Caco-2 (cell line): ENCODE results near the gene LENG1. TPM values are rescaled to one million over a fixed set of nuclear protein-coding genes. Genes with fewer than 3 reads are reported as not detected.

Experiments
- BruUV-seq: library from RNA; stranded (reverse); fragments of 400-500 nt; replicated peaks from 2 replicates; lab custom pipeline; 2021; lab: Mats Ljungman, UMichigan
- CTCF ChIA-PET: fragments of 300-600 bp; sonication (Branson Sonifier 250); formaldehyde crosslinking; loops from one replicate; lab custom pipeline; 2022; ENCODE audit warnings: antibody characterized with exemption; lab: Charles Lee
- POLR2A ChIA-PET: fragments of 300-600 bp; sonication (Branson Sonifier 250); formaldehyde crosslinking; loops from one replicate; lab custom pipeline; 2022; ENCODE audit warnings: antibody characterized with exemption; lab: Charles Lee
- DNase-seq, 2 experiments: peaks; one replicate each; pipeline versions ENCODE4 v3.0.0 to v3.0.0-alpha.2; 2020 to 2022
- H3K27me3 ChIP-seq: replicated peaks from 2 replicates; pipeline ENCODE4 v1.6.0; 2011; ENCODE audit warnings: low read length; ENCODE audit not compliant: control insufficient read depth, insufficient read depth
- H3K36me3 ChIP-seq: 2 replicates; pipeline ENCODE4 v1.5.1; 2011; ENCODE audit warnings: low read length; ENCODE audit not compliant: control insufficient read depth, insufficient read depth
- H3K4me1 ChIP-seq: fragments of 250-450 bp; sonication (Bioruptor Pico); 2 replicates; pipeline ENCODE4 v1.5.1; 2020; ENCODE audit warnings: mild to moderate bottlenecking
- H3K4me3 ChIP-seq: 2 replicates; pipeline ENCODE4 v1.5.1; 2011; ENCODE audit warnings: low read depth, mild to moderate bottlenecking, control low read depth, low read length
- H3K9me3 ChIP-seq: fragments of 250-450 bp; sonication (Bioruptor Pico); 2 replicates; pipeline ENCODE4 v1.5.1; 2020; ENCODE audit warnings: mild to moderate bottlenecking, moderate library complexity
- H3K27ac Mint-ChIP-seq: one replicate; pipeline ENCODE4 v1.8.0; 2022; ENCODE audit warnings: mixed read lengths; ENCODE audit not compliant: unreplicated experiment
- H3K27me3 Mint-ChIP-seq: one replicate; pipeline ENCODE4 v1.8.0; 2022; ENCODE audit warnings: mixed read lengths; ENCODE audit not compliant: insufficient read depth, unreplicated experiment
- H3K36me3 Mint-ChIP-seq: one replicate; pipeline ENCODE4 v1.8.0; 2022; ENCODE audit warnings: mild to moderate bottlenecking, mixed read lengths; ENCODE audit not compliant: insufficient read depth, unreplicated experiment
- H3K4me1 Mint-ChIP-seq: one replicate; pipeline ENCODE4 v1.8.0; 2022; ENCODE audit warnings: low read depth, mixed read lengths; ENCODE audit not compliant: unreplicated experiment
- H3K4me3 Mint-ChIP-seq: one replicate; pipeline ENCODE4 v1.8.0; 2022; ENCODE audit warnings: mild to moderate bottlenecking, moderate library complexity, mixed read lengths; ENCODE audit not compliant: unreplicated experiment
- H3K9me3 Mint-ChIP-seq: one replicate; pipeline ENCODE4 v1.8.0; 2022; ENCODE audit warnings: mixed read lengths; ENCODE audit not compliant: unreplicated experiment
- CTCF ChIP-seq, 2 experiments: fragments of 200-600 bp in 1 of 2; IDR thresholded peaks; 1 replicate in 1 of 2; 2 replicates in 1 of 2; pipeline versions ENCODE4 v1.5.1 to v1.8.0; 2011 to 2022; ENCODE audit warnings: antibody characterized with exemption in 1 of 2, control low read depth in 1 of 2, inconsistent platforms in 1 of 2, low read depth in 1 of 2, low read length in 1 of 2, mild to moderate bottlenecking in 1 of 2, moderate library complexity in 1 of 2; ENCODE audit not compliant: insufficient read depth in 1 of 2, severe bottlenecking in 1 of 2, unreplicated experiment in 1 of 2
- intact Hi-C: fragments of 100-400 bp; cut with micrococcal nuclease; formaldehyde crosslinking; loops from one replicate; pipeline ENCODE4 v1.10.0; 2022; ENCODE audit not compliant: unreplicated experiment
- total RNA-seq: library from RNA; stranded (reverse); gene quantifications from 2 replicates; pipeline ENCODE4 v1.2.3, GENCODE V29; 2022

The LENG1 gene
- total RNA-seq, 1 experiment from 2014 or later, result 6.9 TPM

DNA sequence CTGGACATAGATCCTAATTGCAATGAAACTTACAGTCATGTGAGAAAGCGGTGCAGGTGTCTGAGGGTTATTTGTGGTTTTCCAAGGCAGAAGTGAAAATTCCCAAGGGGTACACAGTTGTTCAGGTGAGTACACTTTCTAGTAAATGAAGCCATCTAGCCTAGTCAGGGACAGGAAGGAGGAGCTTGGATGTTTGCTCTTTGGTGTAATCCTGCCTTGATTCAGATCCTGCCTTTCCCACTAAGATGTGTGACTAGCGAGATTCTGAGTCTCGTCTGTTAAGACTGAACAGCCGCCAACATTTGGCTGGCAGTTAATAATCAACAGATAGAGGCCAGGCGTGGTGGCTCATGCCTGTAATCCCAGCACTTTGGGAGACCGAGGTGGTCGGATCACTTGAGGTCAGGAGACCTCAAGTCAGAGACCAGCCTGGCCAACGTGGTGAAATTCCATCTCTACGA lies 43.7 kb upstream of the LENG1 start:
- POLR2A ChIA-PET, result interaction anchor here (0.9 to 1.4 kb wide), 3 partner anchors 9 to 14 kb away, joined by 4 to 6 read pairs (median 5); partner anchors contain the start of genes MBOAT7 and TSEN34
- H3K27me3 ChIP-seq, result no peaks in the 10 kb centered on the region
- Mint-ChIP-seq H3K4me1 (peaks cover 37% of the 10 kb centered on the region), H3K9me3 (no peaks in the 10 kb centered on the region), H3K27me3 (no peaks in the 10 kb centered on the region), H3K36me3 (peaks cover 87% of the 10 kb centered on the region), H3K4me3 (peak overlapping the region; percentile 89), H3K27ac (peak overlapping the region; percentile 41)
- no peak for DNase-seq
- H3K4me3 ChIP-seq, result no peak overlapping the region; the same call in 1 of the 2 replicates
- no peaks in the 10 kb centered on the region for H3K9me3 ChIP-seq
- intact Hi-C loops, result no loop called here
- TF ChIP-seq CTCF (IDR thresholded peaks at IDR 0.05; ENCODE audit: insufficient read depth in 1 of 2, low read depth in 1 of 2, low read length in 1 of 2, severe bottlenecking in 1 of 2, unreplicated experiment in 1 of 2), result no peak
- CTCF ChIA-PET, result interaction anchor here (1.1 kb wide), 1 partner anchor 14 kb away, joined by 4 read pairs; the partner anchor contains the start of gene MBOAT7
- no TSS peak for BruUV-seq
- peaks cover 23% of the 10 kb centered on the region for H3K36me3 ChIP-seq
- peaks cover 60% of the 10 kb centered on the region for H3K4me1 ChIP-seq

GRCh38 chr19:54201980-54202379 lies 42.5 kb upstream of the LENG1 start:
- peak overlapping the region; percentile 99 for H3K27ac Mint-ChIP-seq
- H3K27me3 Mint-ChIP-seq, result no peaks in the 10 kb centered on the region
- peaks cover 28% of the 10 kb centered on the region for H3K4me1 Mint-ChIP-seq
- H3K27me3 ChIP-seq, result no peaks in the 10 kb centered on the region
- H3K4me1 ChIP-seq, result peaks cover 48% of the 10 kb centered on the region
- H3K9me3 Mint-ChIP-seq, result no peaks in the 10 kb centered on the region
- H3K9me3 ChIP-seq, result no peaks in the 10 kb centered on the region
- intact Hi-C loops, result no loop called here
- no peak for DNase-seq
- ChIA-PET CTCF (interaction anchor here (1.1 kb wide), 1 partner anchor 13 kb away, joined by 4 read pairs; the partner anchor contains the start of gene MBOAT7), POLR2A (interaction anchor here (0.7 kb wide), 1 partner anchor 9 kb away, joined by 4 read pairs; no protein-coding TSS in a partner anchor)
- BruUV-seq, result no TSS peak
- TF ChIP-seq CTCF (IDR thresholded peaks at IDR 0.05; ENCODE audit: insufficient read depth in 1 of 2, low read depth in 1 of 2, low read length in 1 of 2, severe bottlenecking in 1 of 2, unreplicated experiment in 1 of 2), result no peak
- peak overlapping the region; percentile 89 for H3K4me3 Mint-ChIP-seq
- peak overlapping the region; percentile 70 for H3K4me3 ChIP-seq
- peaks cover 23% of the 10 kb centered on the region for H3K36me3 ChIP-seq
- H3K36me3 Mint-ChIP-seq, result peaks cover 75% of the 10 kb centered on the region

GRCh38 chr19:54201172-54201701 lies 41.7 kb upstream of the LENG1 start:
- Histone ChIP-seq H3K4me1 (peaks cover 41% of the 10 kb centered on the region), H3K9me3 (no peaks in the 10 kb centered on the region), H3K27me3 (no peaks in the 10 kb centered on the region), H3K36me3 (peaks cover 17% of the 10 kb centered on the region), H3K4me3 (peak overlapping the region; percentile 70)
- Mint-ChIP-seq H3K27me3 (no peaks in the 10 kb centered on the region), H3K27ac (peak overlapping the region; percentile 99), H3K9me3 (no peaks in the 10 kb centered on the region), H3K4me1 (peaks cover 28% of the 10 kb centered on the region), H3K4me3 (peak overlapping the region; percentile 89), H3K36me3 (peaks cover 70% of the 10 kb centered on the region)
- no peak for TF ChIP-seq CTCF (IDR thresholded peaks at IDR 0.05; ENCODE audit: insufficient read depth in 1 of 2, low read depth in 1 of 2, low read length in 1 of 2, severe bottlenecking in 1 of 2, unreplicated experiment in 1 of 2)
- TSS peak; percentile 58 for BruUV-seq
- ChIA-PET POLR2A (interaction anchor here (0.8 to 4.4 kb wide), 5 partner anchors 8 to 65 kb away, joined by 5 to 98 read pairs (median 7); partner anchors contain the start of genes MBOAT7, TMC4 and TSEN34), CTCF (interaction anchor here (1.4 kb wide), 1 partner anchor 11 kb away, joined by 5 read pairs; the partner anchor contains the start of gene MBOAT7)
- DNase-seq, result no peak
- intact Hi-C loops, result no loop called here
